Keratinocyte (primary cell): Measurements from ENCODE around the gene PLPP3. TPM values are rescaled to one million over a fixed set of nuclear protein-coding genes. Genes with fewer than 3 reads are reported as not detected.

ENCODE experiments used
- DNase-seq: peaks from one replicate; pipeline ENCODE4 v3.0.0-alpha.2; 2011; ENCODE audit warnings: low read depth, missing footprints, low spot score
- FAIRE-seq: peaks from 2 replicates; lab custom pipeline; 2011; peaks lifted over from hg19 to GRCh38; lab: Jason Lieb, UNC
- H2AFZ ChIP-seq: 2 replicates; pipeline ENCODE4 v1.6.0; 2012; ENCODE audit warnings: low read length, control low read depth, inconsistent platforms; ENCODE audit not compliant: control insufficient read depth
- H3K27ac ChIP-seq: 2 replicates; pipeline ENCODE4 v1.5.1; 2011; ENCODE audit warnings: low read length; ENCODE audit not compliant: control insufficient read depth, insufficient read depth
- H3K27me3 ChIP-seq: 3 replicates; pipeline ENCODE4 v1.6.0; 2011; ENCODE audit warnings: low read length; ENCODE audit not compliant: control insufficient read depth, insufficient read depth; ENCODE audit errors: extremely low read depth
- H3K36me3 ChIP-seq, 2 experiments: 2 replicates in 1 of 2; 3 replicates in 1 of 2; pipeline ENCODE4 v1.5.1; 2011; ENCODE audit warnings: low read length in 2 of 2, mild to moderate bottlenecking in 1 of 2; ENCODE audit not compliant: control insufficient read depth in 2 of 2, insufficient read depth in 2 of 2; ENCODE audit errors: extremely low read depth in 1 of 2
- H3K4me1 ChIP-seq: 3 replicates; pipeline ENCODE4 v1.5.1; 2011; ENCODE audit warnings: low read length; ENCODE audit not compliant: control insufficient read depth, insufficient read depth; ENCODE audit errors: extremely low read depth
- H3K4me2 ChIP-seq: 3 replicates; pipeline ENCODE4 v1.6.0; 2011; ENCODE audit warnings: low read depth, low read length; ENCODE audit not compliant: control insufficient read depth, insufficient read depth; ENCODE audit errors: extremely low read depth
- H3K4me3 ChIP-seq, 3 experiments: fragments of 200-600 bp in 1 of 3; sonication (generic) in 1 of 3; 2 replicates in 2 of 3; 3 replicates in 1 of 3; pipeline ENCODE4 v1.5.1; 2011 to 2016; ENCODE audit warnings: low read length in 3 of 3, mild to moderate bottlenecking in 3 of 3, control low read depth in 2 of 3, inconsistent platforms in 1 of 3, low read depth in 1 of 3, mixed read lengths in 1 of 3, mixed run types in 1 of 3, moderate library complexity in 1 of 3; ENCODE audit not compliant: control insufficient read depth in 2 of 3, insufficient read depth in 2 of 3; ENCODE audit errors: extremely low read depth in 1 of 3
- H3K79me2 ChIP-seq: 2 replicates; pipeline ENCODE4 v1.6.0; 2012; ENCODE audit warnings: low read length; ENCODE audit not compliant: control insufficient read depth, insufficient read depth
- H3K9ac ChIP-seq: 3 replicates; pipeline ENCODE4 v1.6.0; 2011; ENCODE audit warnings: low read length; ENCODE audit not compliant: control insufficient read depth, insufficient read depth; ENCODE audit errors: extremely low read depth
- H3K9me1 ChIP-seq: 3 replicates; pipeline ENCODE4 v1.6.0; 2011; ENCODE audit warnings: low read length; ENCODE audit not compliant: control insufficient read depth, insufficient read depth; ENCODE audit errors: extremely low read depth
- H3K9me3 ChIP-seq: 2 replicates; pipeline ENCODE4 v1.5.1; 2012; ENCODE audit warnings: low read depth, low read length; ENCODE audit not compliant: control insufficient read depth
- H4K20me1 ChIP-seq: 3 replicates; pipeline ENCODE4 v1.6.0; 2011; ENCODE audit warnings: low read length; ENCODE audit not compliant: control insufficient read depth, insufficient read depth; ENCODE audit errors: extremely low read depth
- EZH2 ChIP-seq: IDR thresholded peaks from one replicate; pipeline ENCODE4 v1.6.1; 2012; ENCODE audit warnings: inconsistent platforms, mild to moderate bottlenecking, low read length, moderate library complexity
- dilution Hi-C: fragments of 300-500 bp; cut with MboI; formaldehyde crosslinking; loops from one replicate; pipeline ENCODE4 v1.7.0; 2020; ENCODE audit warnings: low sequenced_read_pairs; ENCODE audit not compliant: extremely low pct_ligation_motif_present
- polyA plus RNA-seq, 5 experiments: library from polyadenylated mRNA; depleted of rRNA in 3 of 5; stranded (reverse) in 3 of 5; stranded (forward) in 1 of 5; unstranded in 1 of 5; fragments of >200 nt; gene quantifications; 1 replicate in 1 of 5; 2 replicates in 3 of 5; 3 replicates in 1 of 5; pipeline versions ENCODE4 v1.2.1 to v1.2.3, GENCODE V29; 2011 to 2012; ENCODE audit warnings: missing spikeins in 2 of 5, low read depth in 1 of 5, low replicate concordance in 1 of 5
- TF ChIP-seq, protein P1 (sequence below), 3 experiments: IDR thresholded peaks in 1 of 3; conservative IDR thresholded peaks in 1 of 3; optimal IDR thresholded peaks in 1 of 3; 2 replicates in 2 of 3; 3 replicates in 1 of 3; pipeline versions ENCODE3 to v1.5.1; 2011; ENCODE audit warnings: low read length in 3 of 3, mild to moderate bottlenecking in 3 of 3, moderate library complexity in 2 of 3, control low read depth in 1 of 3, inconsistent platforms in 1 of 3; ENCODE audit not compliant: insufficient read depth in 2 of 3; ENCODE audit errors: extremely low read depth in 1 of 3

The PLPP3 gene
- polyA plus RNA-seq, 1 donor (not counting 4 experiments of a cell fraction or from before 2014, with no cell fraction given) = 4.0 TPM

DNA sequence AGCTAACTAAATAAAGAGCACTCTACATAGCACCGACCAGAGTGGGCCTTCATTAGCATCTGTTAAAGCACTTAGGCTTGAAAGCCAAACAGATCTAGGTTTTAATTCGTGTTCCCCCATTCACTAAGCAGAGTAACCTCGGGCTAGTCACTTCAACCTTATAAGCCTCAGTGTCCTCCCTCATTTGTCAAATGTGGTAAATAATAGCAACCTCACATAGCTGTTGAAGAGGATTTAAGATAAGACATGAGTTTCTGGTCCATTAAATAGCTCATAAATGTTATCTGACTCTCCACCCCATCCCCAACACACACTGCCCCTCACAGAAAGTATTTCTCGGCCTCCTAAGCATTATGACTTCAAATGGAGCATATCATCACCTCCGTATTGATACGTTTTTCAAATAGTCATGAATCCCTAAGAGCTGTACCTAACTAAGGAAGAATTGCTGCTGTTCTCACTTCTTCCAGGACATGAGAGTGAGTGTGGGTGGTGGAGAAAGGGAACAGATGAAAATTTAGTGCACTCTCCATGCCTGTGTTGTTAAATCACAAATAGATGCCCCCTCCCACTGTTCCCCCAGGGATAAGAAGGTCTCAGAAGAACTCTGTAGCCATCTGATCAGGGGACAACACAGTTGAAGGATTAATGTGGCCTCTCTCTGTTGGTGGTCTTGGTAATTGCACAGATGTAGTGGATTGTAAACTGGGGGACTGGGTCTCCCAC lies 47.6 kb downstream of the PLPP3 start:
- DNase-seq (no peak), FAIRE-seq (no peak)
- no peak overlapping the region for H3K27ac ChIP-seq
- H3K27me3 ChIP-seq = no peaks in the 10 kb centered on the region
- TF ChIP-seq EZH2 = no peak
- TF ChIP-seq, protein P1, sequence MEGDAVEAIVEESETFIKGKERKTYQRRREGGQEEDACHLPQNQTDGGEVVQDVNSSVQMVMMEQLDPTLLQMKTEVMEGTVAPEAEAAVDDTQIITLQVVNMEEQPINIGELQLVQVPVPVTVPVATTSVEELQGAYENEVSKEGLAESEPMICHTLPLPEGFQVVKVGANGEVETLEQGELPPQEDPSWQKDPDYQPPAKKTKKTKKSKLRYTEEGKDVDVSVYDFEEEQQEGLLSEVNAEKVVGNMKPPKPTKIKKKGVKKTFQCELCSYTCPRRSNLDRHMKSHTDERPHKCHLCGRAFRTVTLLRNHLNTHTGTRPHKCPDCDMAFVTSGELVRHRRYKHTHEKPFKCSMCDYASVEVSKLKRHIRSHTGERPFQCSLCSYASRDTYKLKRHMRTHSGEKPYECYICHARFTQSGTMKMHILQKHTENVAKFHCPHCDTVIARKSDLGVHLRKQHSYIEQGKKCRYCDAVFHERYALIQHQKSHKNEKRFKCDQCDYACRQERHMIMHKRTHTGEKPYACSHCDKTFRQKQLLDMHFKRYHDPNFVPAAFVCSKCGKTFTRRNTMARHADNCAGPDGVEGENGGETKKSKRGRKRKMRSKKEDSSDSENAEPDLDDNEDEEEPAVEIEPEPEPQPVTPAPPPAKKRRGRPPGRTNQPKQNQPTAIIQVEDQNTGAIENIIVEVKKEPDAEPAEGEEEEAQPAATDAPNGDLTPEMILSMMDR (optimal IDR thresholded peaks at IDR 0.05 in 1 of 3, IDR thresholded peaks at IDR 0.05 in 1 of 3, conservative IDR thresholded peaks at IDR 0.05 in 1 of 3; ENCODE audit: extremely low read depth in 1 of 3, insufficient read depth in 2 of 3, low read length in 3 of 3) = no peak
- H2AFZ ChIP-seq = no peak overlapping the region
- H3K9me3 ChIP-seq = no peaks in the 10 kb centered on the region
- H4K20me1 ChIP-seq = no peaks in the 10 kb centered on the region
- H3K4me2 ChIP-seq = no peak overlapping the region
- H3K4me1 ChIP-seq = peaks cover 13% of the 10 kb centered on the region
- H3K9me1 ChIP-seq = no peaks in the 10 kb centered on the region
- no peaks in the 10 kb centered on the region for H3K36me3 ChIP-seq
- no peak overlapping the region for H3K4me3 ChIP-seq
- no peaks in the 10 kb centered on the region for H3K79me2 ChIP-seq
- dilution Hi-C loops = no loop called here
- no peak overlapping the region for H3K9ac ChIP-seq

DNA sequence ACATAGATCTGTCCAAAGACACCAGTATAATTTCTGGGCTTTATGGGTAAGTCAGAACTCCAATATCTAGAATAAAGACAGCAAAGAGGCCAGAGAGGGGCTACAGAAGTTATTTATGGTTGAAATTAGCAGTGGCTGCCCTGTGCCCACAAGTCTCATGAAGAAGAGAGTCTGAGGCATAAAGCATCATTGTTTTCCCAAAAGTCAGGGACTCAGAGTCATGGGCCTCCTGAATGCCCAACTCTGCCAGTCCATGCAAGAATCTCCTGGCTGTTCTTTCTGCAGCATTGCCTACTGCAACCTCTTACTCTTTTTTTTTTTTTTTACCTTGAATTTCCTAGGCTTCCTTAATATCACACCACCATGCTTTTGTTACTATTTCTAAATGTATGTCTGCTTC lies 49.6 kb downstream of the PLPP3 start:
- Histone ChIP-seq H3K9me1 (no peaks in the 10 kb centered on the region), H2AFZ (no peak overlapping the region), H4K20me1 (no peaks in the 10 kb centered on the region), H3K4me2 (no peak overlapping the region), H3K36me3 (no peaks in the 10 kb centered on the region), H3K27me3 (no peaks in the 10 kb centered on the region), H3K9ac (no peak overlapping the region), H3K4me1 (peaks cover 18% of the 10 kb centered on the region), H3K9me3 (no peaks in the 10 kb centered on the region), H3K79me2 (no peaks in the 10 kb centered on the region), H3K27ac (no peak overlapping the region), H3K4me3 (no peak overlapping the region)
- no peak for TF ChIP-seq EZH2
- TF ChIP-seq, protein P1 (optimal IDR thresholded peaks at IDR 0.05 in 1 of 3, IDR thresholded peaks at IDR 0.05 in 1 of 3, conservative IDR thresholded peaks at IDR 0.05 in 1 of 3; ENCODE audit: extremely low read depth in 1 of 3, insufficient read depth in 2 of 3, low read length in 3 of 3) = no peak
- dilution Hi-C loops = no loop called here
- DNase-seq = no peak
- no peak for FAIRE-seq
